HCT116 (cell line): ENCODE data around the gene RANBP17.

Experiments used
- CTCF ChIP-seq, 3 experiments: fragments of 200-600 bp in 1 of 3; sonication (generic) in 1 of 3; IDR thresholded peaks in 2 of 3; conservative IDR thresholded peaks in 1 of 3; 2 replicates each; pipeline ENCODE4 v1.5.1; 2012 to 2017; ENCODE audit warnings: low read depth in 2 of 3, low read length in 2 of 3, antibody characterized with exemption in 1 of 3, borderline replicate concordance in 1 of 3, control low read depth in 1 of 3, mild to moderate bottlenecking in 1 of 3, mixed read lengths in 1 of 3, mixed run types in 1 of 3, moderate library complexity in 1 of 3; ENCODE audit not compliant: insufficient read depth in 1 of 3
- ELF1 ChIP-seq: IDR thresholded peaks from 2 replicates; pipeline ENCODE4 v1.6.1; 2012; ENCODE audit warnings: low read depth, borderline replicate concordance
- POLR2A ChIP-seq: IDR thresholded peaks from 2 replicates; pipeline ENCODE4 v1.7.0; 2011; ENCODE audit warnings: borderline replicate concordance; ENCODE audit not compliant: insufficient read depth, insufficient read length; ENCODE audit errors: extremely low read depth
- RAD21 ChIP-seq: IDR thresholded peaks from 2 replicates; pipeline ENCODE4 v1.6.1; 2012; ENCODE audit warnings: low read depth, mild to moderate bottlenecking

- TF ChIP-seq CTCF (IDR thresholded peaks at IDR 0.05 in 2 of 3, conservative IDR thresholded peaks at IDR 0.05 in 1 of 3; ENCODE audit: borderline replicate concordance in 1 of 3, insufficient read depth in 1 of 3, low read depth in 2 of 3, low read length in 2 of 3), result no peak
- TF ChIP-seq POLR2A, result no peak
- TF ChIP-seq ELF1, result no peak
- TF ChIP-seq RAD21, result no peak
Observed at GRCh38 chr5:170826117-170826516, 35.7 kb upstream of the RANBP17 start.
